C4-2B (cell line): ENCODE measurements around the gene UBL5.

Source experiments
- ZFX ChIP-seq: fragments of 450-650 bp; IDR thresholded peaks from 2 replicates; pipeline ENCODE4 v1.6.1; 2017
- TF ChIP-seq, protein P1 (sequence below): fragments of 450-650 bp; conservative IDR thresholded peaks from 2 replicates; pipeline ENCODE4 v1.5.1; 2017; ENCODE audit warnings: mild to moderate bottlenecking

DNA sequence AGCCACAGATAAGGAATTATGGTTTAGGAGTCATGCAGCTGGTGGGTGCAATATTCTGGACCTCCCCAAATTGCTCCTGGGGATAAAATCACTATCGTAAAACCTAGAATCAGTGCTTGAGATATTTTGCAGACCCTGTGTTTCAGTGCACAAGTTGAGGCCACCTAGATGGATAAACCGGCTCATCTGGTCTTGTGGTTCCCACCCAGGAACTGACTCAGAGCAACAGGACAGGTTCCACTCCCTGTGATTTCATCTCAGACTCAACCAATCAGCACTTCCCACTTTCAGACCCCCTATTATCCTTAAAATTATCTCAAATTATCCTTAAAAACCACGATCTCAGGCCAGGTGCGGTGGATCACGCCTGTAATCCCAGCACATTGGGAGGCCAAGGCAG is 29.8 kb upstream of the UBL5 start:
- TF ChIP-seq, protein P1, sequence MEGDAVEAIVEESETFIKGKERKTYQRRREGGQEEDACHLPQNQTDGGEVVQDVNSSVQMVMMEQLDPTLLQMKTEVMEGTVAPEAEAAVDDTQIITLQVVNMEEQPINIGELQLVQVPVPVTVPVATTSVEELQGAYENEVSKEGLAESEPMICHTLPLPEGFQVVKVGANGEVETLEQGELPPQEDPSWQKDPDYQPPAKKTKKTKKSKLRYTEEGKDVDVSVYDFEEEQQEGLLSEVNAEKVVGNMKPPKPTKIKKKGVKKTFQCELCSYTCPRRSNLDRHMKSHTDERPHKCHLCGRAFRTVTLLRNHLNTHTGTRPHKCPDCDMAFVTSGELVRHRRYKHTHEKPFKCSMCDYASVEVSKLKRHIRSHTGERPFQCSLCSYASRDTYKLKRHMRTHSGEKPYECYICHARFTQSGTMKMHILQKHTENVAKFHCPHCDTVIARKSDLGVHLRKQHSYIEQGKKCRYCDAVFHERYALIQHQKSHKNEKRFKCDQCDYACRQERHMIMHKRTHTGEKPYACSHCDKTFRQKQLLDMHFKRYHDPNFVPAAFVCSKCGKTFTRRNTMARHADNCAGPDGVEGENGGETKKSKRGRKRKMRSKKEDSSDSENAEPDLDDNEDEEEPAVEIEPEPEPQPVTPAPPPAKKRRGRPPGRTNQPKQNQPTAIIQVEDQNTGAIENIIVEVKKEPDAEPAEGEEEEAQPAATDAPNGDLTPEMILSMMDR: no peak
- no peak for TF ChIP-seq ZFX
